Stimulated activated naive CD8-positive, alpha-beta T cell treated with anti-CD3 and anti-CD28 coated beads, Interleukin-15, Interleukin-2, amounts not matched to agents 100 ng/mL and 50 ng/mL, for 24 hours (primary cell): ENCODE data around the gene PLD6.
A peak's percentile ranks its signal among the peaks of the same experiment; 100 is the strongest.
"Not testable (repeated sequence)": the region's sequence is repeated elsewhere in the genome, so short reads cannot be mapped to it uniquely, and the experiment has no call there.

ENCODE experiments used
- H3K27ac Mint-ChIP-seq: one replicate; pipeline ENCODE4 v1.8.0; 2021; ENCODE audit warnings: mild to moderate bottlenecking, mixed read lengths
- H3K27me3 Mint-ChIP-seq: one replicate; pipeline ENCODE4 v1.8.0; 2021; ENCODE audit warnings: mixed read lengths
- H3K36me3 Mint-ChIP-seq: one replicate; pipeline ENCODE4 v1.8.0; 2021; ENCODE audit warnings: low read depth, mixed read lengths
- H3K4me1 Mint-ChIP-seq: one replicate; pipeline ENCODE4 v1.8.0; 2021; ENCODE audit warnings: low read depth, mixed read lengths
- H3K4me3 Mint-ChIP-seq: one replicate; pipeline ENCODE4 v1.8.0; 2021; ENCODE audit warnings: mild to moderate bottlenecking, mixed read lengths
- H3K9me3 Mint-ChIP-seq: one replicate; pipeline ENCODE4 v1.8.0; 2021; ENCODE audit warnings: mixed read lengths

PLD6 gene, protein sequence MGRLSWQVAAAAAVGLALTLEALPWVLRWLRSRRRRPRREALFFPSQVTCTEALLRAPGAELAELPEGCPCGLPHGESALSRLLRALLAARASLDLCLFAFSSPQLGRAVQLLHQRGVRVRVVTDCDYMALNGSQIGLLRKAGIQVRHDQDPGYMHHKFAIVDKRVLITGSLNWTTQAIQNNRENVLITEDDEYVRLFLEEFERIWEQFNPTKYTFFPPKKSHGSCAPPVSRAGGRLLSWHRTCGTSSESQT

DNA sequence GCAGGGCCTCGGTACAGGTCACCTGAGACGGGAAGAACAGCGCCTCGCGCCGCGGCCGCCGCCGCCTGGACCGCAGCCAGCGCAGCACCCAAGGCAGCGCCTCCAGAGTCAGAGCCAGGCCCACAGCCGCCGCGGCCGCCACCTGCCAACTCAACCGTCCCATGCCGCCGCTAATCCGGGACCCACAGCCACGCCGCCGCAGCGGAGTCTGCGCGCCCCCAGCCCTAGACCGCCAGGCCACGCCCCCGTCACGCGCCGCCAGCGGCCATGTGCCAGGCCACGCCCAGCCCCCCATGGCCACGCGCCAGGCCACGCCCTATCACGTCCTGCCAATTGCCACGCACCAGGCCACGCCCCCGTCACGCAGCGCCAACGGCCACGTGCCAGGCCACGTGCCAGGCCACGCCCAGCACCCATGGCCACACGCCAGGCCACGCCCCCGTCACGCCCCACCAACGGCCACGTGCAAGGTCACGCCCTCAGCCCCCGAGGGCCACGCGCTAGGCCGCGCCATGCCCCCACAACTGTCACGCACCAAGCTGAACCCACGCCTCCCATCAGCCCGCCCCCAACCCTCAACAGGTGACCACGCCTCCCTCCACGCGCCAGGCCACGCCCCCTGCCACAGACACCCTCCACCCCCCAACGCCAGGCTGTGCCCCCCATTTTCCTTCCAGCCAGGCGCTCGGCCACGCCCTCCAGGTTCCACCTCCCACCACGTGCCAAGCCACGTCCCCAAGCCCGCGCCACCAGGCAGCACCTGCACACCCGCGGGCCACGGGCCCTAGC, at the start of gene PLD6:
PLD6 (minus strand) TSS at position 210 of the 789 bp plus-strand sequence; CDS start at position 163, 47 bp downstream.
- Mint-ChIP-seq H3K4me3 (peak within 1 kb of the TSS; percentile 88), H3K27ac (peak within 1 kb of the TSS; percentile 98), H3K4me1 (peaks cover 22% of the 10 kb centered on the region), H3K36me3 (peaks cover 26% of the 10 kb centered on the region), H3K9me3 (no peaks in the 10 kb centered on the region), H3K27me3 (no peaks in the 10 kb centered on the region)

DNA sequence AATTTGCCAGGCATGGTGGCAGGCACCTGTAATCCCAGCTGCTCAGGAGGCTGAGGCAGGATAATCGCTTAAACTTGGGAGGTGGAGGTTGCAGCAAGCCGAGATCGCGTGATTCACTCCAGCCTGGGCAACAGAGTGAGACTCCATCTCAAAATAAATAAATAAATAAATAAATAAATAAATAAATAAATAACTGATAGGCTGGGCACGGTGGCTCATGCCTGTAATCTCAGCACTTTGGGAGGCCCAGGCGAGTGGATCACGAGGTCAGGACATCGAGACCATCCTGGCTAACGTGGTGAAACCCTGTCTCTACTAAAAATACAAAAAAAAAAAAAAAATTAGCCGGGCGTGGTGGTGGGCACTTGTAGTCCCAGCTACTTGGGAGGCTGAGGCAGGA, 49.6 kb upstream of the PLD6 start:
- peaks cover 65% of the 10 kb centered on the region for H3K36me3 Mint-ChIP-seq
- not testable (repeated sequence) for H3K4me1 Mint-ChIP-seq, H3K4me3 Mint-ChIP-seq, H3K27ac Mint-ChIP-seq, H3K9me3 Mint-ChIP-seq, H3K27me3 Mint-ChIP-seq

DNA sequence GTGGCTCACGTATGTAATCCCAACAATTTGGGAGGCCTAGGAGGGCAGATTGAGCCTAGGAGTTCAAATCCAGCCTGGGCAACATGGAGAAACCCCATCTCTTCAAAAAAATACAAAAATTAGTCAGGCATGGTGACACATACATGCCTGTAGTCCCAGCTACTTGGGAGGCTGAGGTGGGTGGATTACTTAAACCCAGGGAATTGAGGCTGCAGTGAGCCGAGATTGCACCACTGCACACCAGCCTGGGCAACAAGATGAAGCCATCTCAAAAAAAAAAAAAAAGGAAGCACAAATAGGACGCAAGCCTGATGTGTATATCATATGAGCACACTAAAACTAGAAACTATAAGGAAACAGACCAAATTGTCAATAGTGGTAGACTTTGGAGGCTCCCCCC, 47.9 kb upstream of the PLD6 start:
- H3K4me3 Mint-ChIP-seq, result no peak overlapping the region
- no peaks in the 10 kb centered on the region for H3K4me1 Mint-ChIP-seq
- H3K27ac Mint-ChIP-seq, result no peak overlapping the region
- no peaks in the 10 kb centered on the region for H3K27me3 Mint-ChIP-seq
- H3K9me3 Mint-ChIP-seq, result no peaks in the 10 kb centered on the region
- H3K36me3 Mint-ChIP-seq, result peaks cover 60% of the 10 kb centered on the region

DNA sequence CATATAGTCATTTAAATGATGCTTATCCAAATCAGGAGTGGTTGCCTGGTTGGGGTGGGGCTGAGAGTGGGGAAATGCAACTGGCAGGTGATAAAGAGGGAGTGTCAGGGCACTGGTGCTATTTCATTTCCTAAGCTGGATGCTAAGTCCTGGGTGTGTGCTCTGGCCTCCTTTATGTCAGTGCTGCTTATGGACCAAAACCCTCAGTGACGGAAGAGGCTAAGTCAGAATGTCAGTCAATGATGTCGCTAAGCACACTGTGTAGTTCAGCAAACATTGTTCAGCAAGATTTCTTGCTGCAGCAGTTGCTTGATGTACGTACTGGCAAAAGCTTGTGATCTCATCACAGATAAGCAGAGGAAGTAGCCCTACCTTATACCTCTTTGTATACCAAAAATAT, 47.3 kb upstream of the PLD6 start:
- H3K4me3 Mint-ChIP-seq, result no peak overlapping the region
- H3K36me3 Mint-ChIP-seq, result peaks cover 59% of the 10 kb centered on the region
- H3K4me1 Mint-ChIP-seq, result no peaks in the 10 kb centered on the region
- no peaks in the 10 kb centered on the region for H3K9me3 Mint-ChIP-seq
- H3K27ac Mint-ChIP-seq, result no peak overlapping the region
- no peaks in the 10 kb centered on the region for H3K27me3 Mint-ChIP-seq

DNA sequence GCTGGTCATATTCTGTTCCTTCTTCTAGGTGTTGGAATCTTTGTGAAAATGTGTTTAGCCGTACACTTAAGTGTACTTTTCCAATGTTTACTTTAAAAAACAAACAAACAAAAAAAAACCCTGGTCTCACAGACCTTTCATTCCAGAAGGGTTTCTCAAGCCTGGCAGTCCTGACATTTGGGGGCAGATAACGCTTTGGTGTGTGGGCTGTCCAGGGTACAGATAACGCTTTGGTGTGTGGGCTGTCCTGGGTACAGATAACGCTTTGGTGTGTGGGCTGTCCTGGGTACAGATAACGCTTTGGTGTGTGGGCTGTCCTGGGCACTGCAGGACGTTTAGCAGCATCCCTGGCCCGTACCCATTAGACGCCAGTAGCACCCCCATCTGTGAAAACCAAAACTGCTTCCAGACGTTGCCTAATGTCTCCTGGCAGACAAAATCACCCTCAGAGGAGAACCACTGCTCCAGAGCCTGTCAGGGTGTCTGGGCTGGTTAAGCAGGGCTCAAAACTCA, 46.1 kb upstream of the PLD6 start:
- H3K4me3 Mint-ChIP-seq, result no peak overlapping the region
- peak overlapping the region; percentile 15 for H3K27ac Mint-ChIP-seq
- peaks cover 59% of the 10 kb centered on the region for H3K36me3 Mint-ChIP-seq
- no peaks in the 10 kb centered on the region for H3K27me3 Mint-ChIP-seq
- no peaks in the 10 kb centered on the region for H3K9me3 Mint-ChIP-seq
- no peaks in the 10 kb centered on the region for H3K4me1 Mint-ChIP-seq

DNA sequence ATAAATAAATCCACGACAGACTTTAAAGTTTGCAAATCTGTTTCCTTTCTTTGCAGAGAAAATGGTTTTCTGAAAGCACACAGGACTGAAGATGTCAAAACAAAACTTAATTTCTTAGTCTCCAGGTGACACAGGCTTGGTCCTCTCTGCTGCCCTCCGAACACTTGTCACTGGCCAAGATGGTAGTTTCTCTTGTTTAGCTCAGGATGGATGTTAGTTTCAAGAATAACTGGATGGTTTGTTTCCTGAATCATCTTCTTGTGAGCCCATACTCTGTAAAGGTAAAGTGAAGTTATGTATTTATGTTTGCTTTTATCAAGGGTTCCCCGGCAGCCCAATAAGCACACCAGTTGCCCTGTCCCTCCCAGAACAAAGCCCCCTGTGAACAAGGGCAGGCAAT, 40.7 kb upstream of the PLD6 start:
- no peaks in the 10 kb centered on the region for H3K27me3 Mint-ChIP-seq

DNA sequence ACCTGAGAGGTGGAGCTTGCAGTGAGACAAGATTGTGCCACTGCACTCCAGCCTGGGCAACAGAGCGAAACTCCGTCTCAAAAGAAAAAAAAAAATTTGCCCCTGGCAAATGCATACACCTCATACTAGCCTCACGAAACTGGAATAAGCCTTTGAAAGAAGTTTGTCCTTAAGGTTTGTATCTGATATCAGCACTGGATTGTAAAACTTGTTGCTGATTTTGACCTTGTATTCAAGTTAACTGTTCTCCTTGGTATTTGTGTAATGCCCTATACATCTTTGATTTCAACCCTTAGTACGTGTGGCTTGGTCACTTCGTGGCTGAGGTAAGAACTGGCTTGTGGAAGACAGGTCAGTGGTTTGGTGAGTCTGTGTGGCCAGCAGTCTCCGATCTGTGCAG, 37.0 kb upstream of the PLD6 start:
- Mint-ChIP-seq H3K4me1 (peaks cover 20% of the 10 kb centered on the region), H3K27ac (no peak overlapping the region), H3K27me3 (no peaks in the 10 kb centered on the region), H3K4me3 (no peak overlapping the region), H3K36me3 (peaks cover 24% of the 10 kb centered on the region), H3K9me3 (no peaks in the 10 kb centered on the region)

More for the DNA sequence above, 40.7 kb upstream of the PLD6 start:
- H3K9me3 Mint-ChIP-seq, result no peaks in the 10 kb centered on the region
- H3K4me3 Mint-ChIP-seq, result no peak overlapping the region
- H3K27ac Mint-ChIP-seq, result no peak overlapping the region
- peaks cover 43% of the 10 kb centered on the region for H3K36me3 Mint-ChIP-seq
- H3K4me1 Mint-ChIP-seq, result no peaks in the 10 kb centered on the region

DNA sequence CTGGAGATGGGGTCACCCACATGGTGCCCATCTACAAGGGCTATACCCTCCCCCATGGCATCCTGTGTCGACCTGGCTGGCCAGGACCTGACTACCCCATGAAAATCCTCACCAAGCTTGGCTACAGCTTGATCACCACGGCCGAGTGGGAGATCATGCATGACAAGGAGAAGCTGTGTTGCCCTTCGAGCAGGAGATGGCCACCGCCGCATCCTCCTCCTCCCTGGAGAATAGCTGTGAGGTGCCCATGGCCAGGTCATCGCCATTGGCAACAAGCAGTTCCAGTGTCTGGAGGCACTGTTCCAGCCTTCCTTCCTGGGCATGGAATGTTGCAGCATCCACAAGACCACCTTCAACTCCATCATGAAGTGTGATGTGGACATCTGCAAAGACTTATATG, 36.1 kb upstream of the PLD6 start:
- Mint-ChIP-seq H3K4me3 (no peak overlapping the region), H3K4me1 (peaks cover 27% of the 10 kb centered on the region), H3K9me3 (no peaks in the 10 kb centered on the region), H3K36me3 (peaks cover 15% of the 10 kb centered on the region), H3K27ac (no peak overlapping the region), H3K27me3 (no peaks in the 10 kb centered on the region)

DNA sequence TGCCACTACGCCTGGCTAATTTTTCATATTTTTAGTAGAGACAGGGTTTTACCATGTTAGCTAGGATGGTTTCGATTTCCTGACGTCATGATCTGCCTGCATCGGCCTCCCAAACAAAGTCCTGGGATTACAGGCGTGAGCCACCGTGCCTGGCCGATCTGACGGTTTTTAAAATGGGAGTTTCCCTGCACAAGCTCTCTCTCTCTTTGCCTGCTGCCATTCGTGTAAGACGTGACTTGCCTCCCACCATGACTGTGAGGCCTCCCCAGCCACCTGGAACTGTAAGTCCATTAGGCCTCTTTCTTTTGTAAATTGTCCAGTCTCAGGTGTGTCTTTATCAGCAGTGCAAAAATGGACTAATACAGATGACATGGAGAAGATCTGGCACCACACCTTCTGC, 35.5 kb upstream of the PLD6 start:
- Mint-ChIP-seq H3K27me3 (no peaks in the 10 kb centered on the region), H3K4me3 (no peak overlapping the region), H3K27ac (no peak overlapping the region), H3K9me3 (no peaks in the 10 kb centered on the region), H3K36me3 (peaks cover 9% of the 10 kb centered on the region), H3K4me1 (peaks cover 29% of the 10 kb centered on the region)

DNA sequence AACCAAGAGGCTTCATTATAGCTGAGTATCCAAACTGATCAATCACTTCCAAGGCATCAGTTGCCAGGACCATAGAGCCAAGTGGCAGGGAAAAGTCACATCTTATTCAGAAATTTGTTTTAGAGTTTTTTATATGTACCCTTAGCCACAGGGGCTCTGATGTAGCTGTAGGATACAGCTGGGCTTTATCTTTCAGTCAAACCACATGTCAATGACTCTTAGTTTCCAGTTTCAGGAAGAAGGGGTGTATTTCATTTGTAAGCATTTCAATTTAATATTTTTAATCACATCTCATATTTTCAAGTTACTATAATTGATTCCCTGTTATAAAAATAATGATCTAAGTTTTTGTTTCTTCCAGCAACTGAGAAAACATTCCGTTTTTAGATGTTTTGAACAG, 33.7 kb upstream of the PLD6 start:
- H3K36me3 Mint-ChIP-seq, result no peaks in the 10 kb centered on the region
- no peak overlapping the region for H3K27ac Mint-ChIP-seq
- H3K27me3 Mint-ChIP-seq, result no peaks in the 10 kb centered on the region
- H3K4me3 Mint-ChIP-seq, result no peak overlapping the region
- H3K4me1 Mint-ChIP-seq, result peaks cover 45% of the 10 kb centered on the region
- no peaks in the 10 kb centered on the region for H3K9me3 Mint-ChIP-seq

DNA sequence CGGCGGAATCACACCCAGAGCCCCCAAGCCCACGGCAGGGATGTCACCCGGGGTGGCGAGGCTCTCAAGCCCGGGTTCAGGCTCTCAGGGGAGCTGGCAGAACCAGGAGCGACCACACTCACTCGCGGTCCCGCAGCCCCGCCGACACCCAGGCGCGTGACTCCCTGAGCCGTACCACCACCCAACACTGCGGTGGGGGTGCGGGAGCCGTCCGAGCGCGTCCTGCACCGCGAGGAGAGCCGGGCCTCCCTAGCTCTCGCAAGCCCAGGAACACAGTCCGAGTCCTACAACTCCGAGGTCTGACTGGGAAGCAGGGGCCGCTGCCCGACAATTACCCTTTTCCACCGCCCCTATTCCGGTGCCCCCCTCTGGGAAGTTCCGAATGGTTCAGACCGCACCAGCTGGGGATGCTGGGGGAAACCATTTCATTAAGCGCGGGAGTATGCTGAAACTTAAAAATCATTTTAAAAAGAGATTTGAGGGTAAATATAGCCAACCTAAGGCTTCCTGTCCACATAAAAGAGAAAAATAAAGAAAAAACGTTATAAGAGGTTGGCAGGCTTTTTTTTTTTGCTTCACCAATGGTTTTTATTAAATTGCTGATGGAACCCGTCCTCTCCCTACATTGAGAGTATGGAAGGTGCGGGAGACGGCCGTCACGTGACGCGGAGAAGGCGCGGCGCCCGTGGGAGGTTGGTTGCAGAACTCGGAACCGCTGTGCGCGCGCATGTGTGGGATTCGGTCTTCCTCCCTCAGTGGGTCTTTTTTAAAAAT, 31.1 kb upstream of the PLD6 start, which contains the start of gene FLCN:
FLCN (minus strand) TSS at position 143 of the 774 bp plus-strand sequence. CDS start 9,031 bp downstream, outside the sequence.
- Mint-ChIP-seq H3K27ac (peak within 1 kb of the TSS; percentile 99), H3K4me3 (peak within 1 kb of the TSS; percentile 96), H3K4me1 (peaks cover 45% of the 10 kb centered on the region), H3K27me3 (no peaks in the 10 kb centered on the region), H3K36me3 (peaks cover 2% of the 10 kb centered on the region), H3K9me3 (no peaks in the 10 kb centered on the region)

DNA sequence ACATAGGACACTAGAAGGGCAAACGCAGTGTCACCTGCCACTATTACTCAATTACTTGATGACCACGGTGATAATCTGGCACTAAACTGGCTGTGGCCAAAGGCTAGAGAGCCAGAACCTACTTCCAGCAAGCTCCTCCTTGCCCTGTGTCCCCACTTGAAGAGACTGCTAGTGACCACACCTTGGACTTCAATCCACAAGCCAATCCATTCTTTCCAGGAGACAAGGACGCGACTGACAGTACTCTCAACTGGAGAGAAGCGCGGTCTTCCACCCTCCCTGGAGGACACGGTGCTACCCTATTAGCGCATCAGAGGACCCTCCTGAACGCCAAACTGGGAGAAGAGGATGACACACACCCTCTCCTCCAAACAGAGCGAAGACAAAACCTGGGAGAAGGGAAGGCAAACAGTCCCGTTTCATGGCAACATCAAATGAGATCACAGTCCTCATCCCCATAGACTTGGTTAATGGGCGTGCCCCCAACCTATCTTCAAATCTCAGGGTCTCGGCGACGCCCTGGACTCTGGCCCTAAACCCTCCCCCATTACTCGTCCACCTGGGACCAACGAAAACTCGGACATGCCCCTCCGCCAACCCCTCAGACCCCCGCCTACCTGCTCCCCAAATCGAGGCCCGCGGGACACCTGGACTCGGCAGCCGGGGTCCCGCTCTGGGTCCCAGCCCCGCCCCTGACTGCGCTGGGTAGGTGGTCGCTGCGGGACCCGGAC, 30.3 kb upstream of the PLD6 start:
- Mint-ChIP-seq H3K27ac (peak overlapping the region; percentile 99), H3K27me3 (no peaks in the 10 kb centered on the region), H3K4me1 (peaks cover 45% of the 10 kb centered on the region), H3K9me3 (no peaks in the 10 kb centered on the region), H3K4me3 (peak overlapping the region; percentile 96), H3K36me3 (peaks cover 9% of the 10 kb centered on the region)

DNA sequence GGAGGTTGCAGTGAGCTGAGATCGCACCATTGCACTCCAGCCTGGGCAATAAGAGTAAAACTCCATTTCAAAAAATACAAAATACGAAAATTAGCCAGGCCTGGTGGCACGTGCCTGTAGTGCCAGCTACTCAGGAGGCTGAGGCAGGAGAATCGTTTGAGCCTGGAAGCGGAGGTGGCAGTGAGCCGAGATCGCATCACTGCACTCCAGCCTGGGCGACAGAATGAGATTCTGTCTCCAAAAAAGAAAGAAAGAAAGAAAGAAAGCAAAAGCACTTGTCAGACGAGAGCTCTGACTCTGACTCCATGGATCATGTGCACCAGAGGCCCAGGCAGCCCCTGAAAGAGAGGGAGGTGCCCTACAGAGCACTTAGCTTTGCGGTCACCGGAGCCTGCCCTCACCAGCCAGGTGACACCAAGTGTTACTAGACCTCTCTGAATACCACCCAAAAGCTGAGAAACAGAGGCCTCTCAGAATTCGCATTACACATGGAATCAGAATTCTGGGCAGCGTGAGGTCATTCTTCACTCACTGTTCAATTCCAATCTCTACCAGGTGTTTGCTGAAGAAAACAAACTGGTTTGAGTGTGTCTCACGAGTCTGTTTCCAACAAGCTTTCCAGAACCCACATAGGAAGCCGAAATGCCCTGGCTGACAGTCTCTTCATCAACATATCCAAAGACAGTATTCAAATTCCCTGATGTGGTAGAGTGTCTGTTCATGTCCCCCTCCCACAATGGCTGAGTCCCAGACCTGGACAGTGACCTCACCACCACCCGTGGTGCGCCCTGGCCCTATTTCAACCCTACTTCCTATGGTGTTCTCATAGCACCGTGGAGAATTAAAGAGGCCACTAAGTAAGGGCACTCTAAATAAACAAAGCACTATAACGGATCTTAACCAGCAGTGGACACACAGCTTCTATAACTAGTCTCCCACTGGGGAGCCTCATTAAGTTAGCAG, 29.4 kb upstream of the PLD6 start:
- Mint-ChIP-seq H3K4me3 (peak overlapping the region; percentile 96), H3K4me1 (peaks cover 45% of the 10 kb centered on the region), H3K27ac (peak overlapping the region; percentile 74), H3K9me3 (no peaks in the 10 kb centered on the region), H3K27me3 (no peaks in the 10 kb centered on the region), H3K36me3 (peaks cover 9% of the 10 kb centered on the region)
